Gastrocnemius medialis (tissue), 4 donors: ENCODE results near the gene METTL17. TPM values are rescaled to one million over a fixed set of nuclear protein-coding genes. Genes with fewer than 3 reads are reported as not detected.
A peak's percentile ranks its signal among the peaks of the same experiment; 100 is the strongest.

Source experiments
- ATAC-seq, 2 donors: fragments of 150-250 bp; one replicate each; pipeline ENCODE4 v1.9.1; 2016
- DNase-seq, 2 donors: peaks; one replicate each; pipeline ENCODE4 v3.0.0-alpha.2; 2019
- H3K27ac ChIP-seq, 4 donors: fragments of 200-600 bp; sonication (generic); 1 replicate in 1 of 4; 2 replicates in 3 of 4; pipeline ENCODE4 v1.5.1; 2016 to 2018; ENCODE audit warnings: mild to moderate bottlenecking in 2 of 4, moderate library complexity in 1 of 4
- H3K27me3 ChIP-seq, 3 donors: fragments of 200-600 bp; sonication (generic) in 2 of 3; 1 replicate in 1 of 3; 2 replicates in 2 of 3; pipeline versions ENCODE4 v1.5.1 to v1.6.0; 2016 to 2019; ENCODE audit warnings: mild to moderate bottlenecking in 1 of 3, moderate library complexity in 1 of 3
- H3K36me3 ChIP-seq, 2 donors: fragments of 200-600 bp; sonication (generic) in 1 of 2; one replicate each; pipeline ENCODE4 v1.5.1; 2017 to 2018
- H3K4me1 ChIP-seq, 2 donors: fragments of 200-600 bp; sonication (generic) in 1 of 2; one replicate each; pipeline ENCODE4 v1.5.1; 2016 to 2017; ENCODE audit warnings: mild to moderate bottlenecking in 2 of 2
- H3K4me3 ChIP-seq, 4 donors: fragments of 200-600 bp; sonication (generic) in 3 of 4; 1 replicate in 1 of 4; 2 replicates in 3 of 4; pipeline ENCODE4 v1.5.1; 2016 to 2019; ENCODE audit warnings: mild to moderate bottlenecking in 2 of 4
- H3K9me3 ChIP-seq, 3 donors: fragments of 200-600 bp; sonication (generic) in 2 of 3; 1 replicate in 1 of 3; 2 replicates in 2 of 3; pipeline ENCODE4 v1.5.1; 2016 to 2019
- POLR2A ChIP-seq, 2 donors: fragments of 450-650 bp; IDR thresholded peaks; one replicate each; pipeline ENCODE4 v1.6.1; 2017; ENCODE audit warnings: antibody characterized with exemption in 2 of 2, mild to moderate bottlenecking in 2 of 2, moderate library complexity in 2 of 2
- in situ Hi-C, 4 donors: fragments of 200-750 bp; cut with MboI; loops; one replicate each; pipeline versions ENCODE4 v1.15.0 to v1.8.0; 2017; ENCODE audit warnings: low sequenced_read_pairs in 4 of 4
- intact Hi-C: fragments of 100-400 bp; cut with DNase I; formaldehyde crosslinking; loops from one replicate; pipeline ENCODE4 v1.15.1; 2023; ENCODE audit warnings: low total_unique reads
- total RNA-seq, 4 donors: library from RNA; depleted of rRNA; stranded (reverse); fragments of >200 nt; gene quantifications; one replicate each; pipeline versions ENCODE4 v1.1.0 to v1.2.3, GENCODE V29; 2016
- TF ChIP-seq, protein P1 (sequence below), 5 experiments: fragments of 450-650 bp in 3 of 5; fragments of 200-600 bp in 2 of 5; sonication (generic) in 2 of 5; IDR thresholded peaks in 4 of 5; conservative IDR thresholded peaks in 1 of 5; 1 replicate in 4 of 5; 2 replicates in 1 of 5; pipeline ENCODE4 v1.5.1; 2016 to 2019; ENCODE audit warnings: antibody characterized with exemption in 5 of 5, mild to moderate bottlenecking in 3 of 5, moderate library complexity in 3 of 5

METTL17 gene
- total RNA-seq, 4 donors from 2014 or later: 33.9 to 69.5 (median 50.8) TPM

DNA sequence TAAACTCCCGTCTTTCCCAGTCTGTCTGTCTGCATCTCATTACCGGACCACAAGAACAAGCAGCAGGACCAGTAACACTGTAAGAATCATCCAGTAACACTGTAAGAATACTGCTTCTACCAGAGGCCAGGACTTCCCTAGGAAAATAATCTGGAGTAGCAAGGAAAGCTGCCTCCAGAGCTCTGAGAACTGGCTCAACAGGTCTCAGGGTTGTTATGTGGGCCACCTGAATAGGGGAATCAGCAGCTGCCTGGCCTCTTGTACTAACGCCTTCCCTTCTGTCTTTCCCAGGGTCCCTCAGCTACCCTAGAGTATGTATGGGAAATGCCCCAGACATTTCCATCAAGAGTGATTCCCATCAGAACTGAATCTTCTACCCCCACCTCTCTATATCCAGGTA is 8.4 kb downstream of the METTL17 start:
- intact Hi-C loops: loop anchor here (10.0 kb wide), 1 partner anchor 217 kb away; no protein-coding TSS in a partner anchor
- TF ChIP-seq, protein P1, sequence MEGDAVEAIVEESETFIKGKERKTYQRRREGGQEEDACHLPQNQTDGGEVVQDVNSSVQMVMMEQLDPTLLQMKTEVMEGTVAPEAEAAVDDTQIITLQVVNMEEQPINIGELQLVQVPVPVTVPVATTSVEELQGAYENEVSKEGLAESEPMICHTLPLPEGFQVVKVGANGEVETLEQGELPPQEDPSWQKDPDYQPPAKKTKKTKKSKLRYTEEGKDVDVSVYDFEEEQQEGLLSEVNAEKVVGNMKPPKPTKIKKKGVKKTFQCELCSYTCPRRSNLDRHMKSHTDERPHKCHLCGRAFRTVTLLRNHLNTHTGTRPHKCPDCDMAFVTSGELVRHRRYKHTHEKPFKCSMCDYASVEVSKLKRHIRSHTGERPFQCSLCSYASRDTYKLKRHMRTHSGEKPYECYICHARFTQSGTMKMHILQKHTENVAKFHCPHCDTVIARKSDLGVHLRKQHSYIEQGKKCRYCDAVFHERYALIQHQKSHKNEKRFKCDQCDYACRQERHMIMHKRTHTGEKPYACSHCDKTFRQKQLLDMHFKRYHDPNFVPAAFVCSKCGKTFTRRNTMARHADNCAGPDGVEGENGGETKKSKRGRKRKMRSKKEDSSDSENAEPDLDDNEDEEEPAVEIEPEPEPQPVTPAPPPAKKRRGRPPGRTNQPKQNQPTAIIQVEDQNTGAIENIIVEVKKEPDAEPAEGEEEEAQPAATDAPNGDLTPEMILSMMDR (IDR thresholded peaks at IDR 0.05 in 4 of 5, conservative IDR thresholded peaks at IDR 0.05 in 1 of 5): no peak
- no peak for TF ChIP-seq POLR2A (IDR thresholded peaks at IDR 0.05)
- no peak for DNase-seq
- no peaks in the 10 kb centered on the region for H3K27me3 ChIP-seq
- no peaks in the 10 kb centered on the region for H3K4me1 ChIP-seq
- H3K4me3 ChIP-seq: no peak overlapping the region
- ATAC-seq: no peak
- H3K27ac ChIP-seq: no peak overlapping the region
- in situ Hi-C loops: loop anchor here in 2 of 4 donors (25.0 kb wide), 1 partner anchor 661 kb away; the partner anchor contains the start of genes CCNB1IP1 (in 2 of the 2) and PARP2 (in 2 of the 2)
- peaks cover 0 to 43% of the 10 kb centered on the region in 2 donors for H3K36me3 ChIP-seq
- no peaks in the 10 kb centered on the region for H3K9me3 ChIP-seq

DNA sequence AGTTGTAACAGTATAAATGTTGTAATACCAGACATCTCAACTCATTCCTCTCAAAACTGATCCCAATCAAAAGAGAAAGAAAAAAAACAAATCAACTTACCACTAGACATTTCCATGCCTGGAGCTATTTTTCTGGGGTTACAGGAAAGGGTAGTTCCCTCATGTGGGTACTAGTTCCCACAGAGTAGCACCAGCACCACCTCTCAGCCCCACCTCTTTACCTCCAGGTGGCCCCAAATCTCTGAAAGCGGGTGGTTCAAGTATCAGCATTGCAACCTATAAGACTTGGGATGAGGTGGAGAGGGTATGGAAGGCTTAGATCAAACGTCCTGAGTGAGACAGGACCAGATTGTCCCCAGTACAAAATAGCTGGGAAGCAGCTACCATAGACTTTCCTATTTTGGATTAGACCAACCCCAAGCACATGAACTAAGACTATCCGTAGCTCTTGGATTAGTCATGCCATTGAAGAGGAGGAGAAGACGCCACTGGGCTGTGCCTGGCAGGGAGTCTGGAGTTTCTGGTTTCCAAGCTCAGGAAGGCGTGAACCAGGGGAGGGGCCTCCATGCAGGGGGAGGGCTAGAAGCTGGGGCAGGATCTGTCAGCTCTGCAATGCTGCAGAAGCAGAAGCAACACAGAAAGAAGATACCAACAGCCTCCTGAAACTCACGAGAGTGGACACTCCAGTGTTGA is 9.0 kb downstream of the METTL17 start, which contains the start of gene SLC39A2:
TSS of gene SLC39A2 (plus strand) at position 620 of the 693 bp plus-strand sequence. CDS start 154 bp downstream, outside the sequence.
- Histone ChIP-seq H3K36me3 (peaks cover 0 to 37% of the 10 kb centered on the region in 2 donors), H3K27me3 (no peaks in the 10 kb centered on the region), H3K9me3 (no peaks in the 10 kb centered on the region), H3K4me1 (no peaks in the 10 kb centered on the region), H3K27ac (no peak within 1 kb of the TSS), H3K4me3 (no peak within 1 kb of the TSS)
- peak in 1 of 2 donors; percentile 62 for DNase-seq
- intact Hi-C loops (loop anchor here (10.0 kb wide), 1 partner anchor 216 kb away; no protein-coding TSS in a partner anchor), in situ Hi-C loops (loop anchor here in 2 of 4 donors (25.0 kb wide), 1 partner anchor 662 kb away; the partner anchor contains the start of genes CCNB1IP1 (in 2 of the 2) and PARP2 (in 2 of the 2))
- peak; percentile 19 to 67 for ATAC-seq
- no peak for TF ChIP-seq POLR2A (IDR thresholded peaks at IDR 0.05)
- TF ChIP-seq, protein P1 (IDR thresholded peaks at IDR 0.05 in 4 of 5, conservative IDR thresholded peaks at IDR 0.05 in 1 of 5): no peak

DNA sequence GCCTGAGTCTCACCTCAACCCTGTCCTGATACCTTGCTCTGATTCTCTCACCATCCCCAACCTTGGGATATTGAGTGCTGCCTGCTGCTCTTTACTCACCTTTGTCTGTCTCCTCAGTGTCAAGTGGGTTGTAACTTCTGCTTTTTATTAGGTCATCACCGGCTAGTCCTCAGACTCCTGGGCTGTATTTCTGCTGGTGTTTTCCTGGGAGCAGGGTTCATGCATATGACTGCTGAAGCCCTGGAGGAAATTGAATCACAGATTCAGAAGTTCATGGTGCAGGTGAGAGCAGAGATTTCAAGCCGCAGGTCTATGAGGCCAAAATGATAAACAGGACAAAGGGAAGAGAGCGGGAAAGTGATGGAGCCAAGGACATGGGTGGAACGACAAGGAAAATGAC is 9.8 kb downstream of the METTL17 start:
- intact Hi-C loops: loop anchor here (10.0 kb wide), 1 partner anchor 215 kb away; no protein-coding TSS in a partner anchor
- in situ Hi-C loops: loop anchor here in 2 of 4 donors (25.0 kb wide), 1 partner anchor 662 kb away; the partner anchor contains the start of genes CCNB1IP1 (in 2 of the 2) and PARP2 (in 2 of the 2)
- H3K27me3 ChIP-seq: no peaks in the 10 kb centered on the region
- H3K4me1 ChIP-seq: no peaks in the 10 kb centered on the region
- H3K4me3 ChIP-seq: no peak overlapping the region
- TF ChIP-seq, protein P1 (IDR thresholded peaks at IDR 0.05 in 4 of 5, conservative IDR thresholded peaks at IDR 0.05 in 1 of 5): no peak
- TF ChIP-seq POLR2A (IDR thresholded peaks at IDR 0.05): no peak
- H3K9me3 ChIP-seq: no peaks in the 10 kb centered on the region
- DNase-seq (no peak), ATAC-seq (no peak)
- peaks cover 0 to 29% of the 10 kb centered on the region in 2 donors for H3K36me3 ChIP-seq
- no peak overlapping the region for H3K27ac ChIP-seq

DNA sequence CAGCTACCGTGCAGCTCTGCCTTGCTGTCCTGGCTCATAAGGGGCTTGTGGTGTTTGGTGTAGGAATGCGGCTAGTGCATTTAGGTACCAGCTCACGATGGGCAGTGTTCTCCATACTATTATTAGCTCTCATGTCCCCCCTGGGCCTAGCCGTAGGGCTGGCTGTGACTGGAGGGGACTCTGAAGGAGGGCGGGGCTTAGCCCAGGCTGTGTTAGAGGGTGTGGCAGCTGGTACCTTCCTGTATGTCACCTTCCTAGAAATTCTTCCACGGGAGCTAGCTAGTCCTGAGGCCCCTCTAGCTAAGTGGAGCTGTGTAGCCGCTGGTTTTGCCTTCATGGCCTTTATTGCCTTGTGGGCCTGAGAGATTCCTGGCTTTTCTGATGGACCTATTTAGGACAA is 11.4 kb downstream of the METTL17 start:
- Histone ChIP-seq H3K27me3 (no peaks in the 10 kb centered on the region), H3K36me3 (peaks cover 0 to 13% of the 10 kb centered on the region in 2 donors), H3K4me1 (no peaks in the 10 kb centered on the region), H3K9me3 (no peaks in the 10 kb centered on the region), H3K27ac (no peak overlapping the region), H3K4me3 (no peak overlapping the region)
- ATAC-seq (peak in 1 of 2 donors; percentile 4), DNase-seq (no peak)
- no peak for TF ChIP-seq POLR2A (IDR thresholded peaks at IDR 0.05)
- TF ChIP-seq, protein P1 (IDR thresholded peaks at IDR 0.05 in 4 of 5, conservative IDR thresholded peaks at IDR 0.05 in 1 of 5): no peak
- intact Hi-C loops (no loop called here), in situ Hi-C loops (no loop called here)
